H1 (cell line): ENCODE data around the gene PTPRG. TPM values are rescaled to one million over a fixed set of nuclear protein-coding genes. Genes with fewer than 3 reads are reported as not detected.

Experiments
- BCL11A ChIP-seq, 2 experiments: IDR thresholded peaks; one replicate each; pipeline ENCODE4 v1.6.1; 2011; ENCODE audit warnings: low read depth in 2 of 2, low read length in 2 of 2, mild to moderate bottlenecking in 2 of 2
- CBX5 ChIP-seq: fragments of 300-800, 300-1000 bp; sonication (generic); IDR thresholded peaks from 2 replicates; pipeline ENCODE4 v1.7.1; 2016; ENCODE audit warnings: antibody characterized with exemption, low read length, low read depth
- FOSL1 ChIP-seq: IDR thresholded peaks from 2 replicates; pipeline ENCODE4 v1.6.1; 2011; ENCODE audit warnings: mild to moderate bottlenecking, low read depth, low read length, moderate library complexity; ENCODE audit not compliant: insufficient read depth
- KDM1A ChIP-seq: fragments of 200-600, 300-600 bp; sonication (generic); IDR thresholded peaks from 2 replicates; pipeline ENCODE4 v1.7.1; 2016; ENCODE audit warnings: mild to moderate bottlenecking, low read length, borderline replicate concordance
- POLR2A ChIP-seq, 2 experiments: IDR thresholded peaks; 1 replicate in 1 of 2; 2 replicates in 1 of 2; pipeline ENCODE4 v1.6.1; 2011; ENCODE audit warnings: low read depth in 2 of 2, low read length in 2 of 2, mild to moderate bottlenecking in 2 of 2; ENCODE audit errors: control extremely low read depth in 1 of 2
- POU5F1 ChIP-seq: IDR thresholded peaks from 2 replicates; pipeline ENCODE4 v1.6.1; 2011; ENCODE audit warnings: low read depth, mild to moderate bottlenecking, low read length, moderate library complexity
- SIRT6 ChIP-seq: IDR thresholded peaks from one replicate; pipeline ENCODE4 v1.7.1; 2012; ENCODE audit warnings: low read length, inconsistent platforms
- SP1 ChIP-seq: IDR thresholded peaks from 2 replicates; pipeline ENCODE4 v1.6.1; 2011; ENCODE audit warnings: low read depth, low read length
- SP2 ChIP-seq: IDR thresholded peaks from 2 replicates; pipeline ENCODE4 v1.6.1; 2012; ENCODE audit warnings: mild to moderate bottlenecking, low read length, inconsistent platforms
- YY1 ChIP-seq: IDR thresholded peaks from 2 replicates; pipeline ENCODE4 v1.6.1; 2011; ENCODE audit warnings: low read depth, mild to moderate bottlenecking, low read length
- polyA plus RNA-seq, 7 experiments: library from polyadenylated mRNA; depleted of rRNA in 3 of 7; stranded (reverse) in 5 of 7; unstranded in 2 of 7; fragments of >200 nt in 5 of 7; fragments of 200-250 nt in 2 of 7; gene quantifications; 1 replicate in 5 of 7; 2 replicates in 1 of 7; 4 replicates in 1 of 7; pipeline versions ENCODE4 v1.2.1 to v1.2.3, GENCODE V29; 2011 to 2013; ENCODE audit warnings: missing spikeins in 2 of 7, mixed read lengths in 2 of 7
- total RNA-seq: library from RNA; stranded (reverse); fragmentation: NEBNext Ultra II Directional; extraction: Animal tissue kit (Norgen Biotek cat#: 25700); gene quantifications from 2 replicates; pipeline ENCODE4 v1.2.1, GENCODE V29; 2021
- TF ChIP-seq, protein P1 (sequence below): fragments of 300-600 bp; sonication (generic); IDR thresholded peaks from 2 replicates; pipeline ENCODE4 v1.7.1; 2012; ENCODE audit warnings: low read length, moderate library complexity, mild to moderate bottlenecking, inconsistent platforms; ENCODE audit not compliant: insufficient replicate concordance
- TF ChIP-seq, protein P2 (sequence below): IDR thresholded peaks from 2 replicates; pipeline ENCODE4 v1.6.1; 2012; ENCODE audit warnings: low read length, inconsistent platforms

The PTPRG gene
- total and polyA plus RNA-seq, 2 of the 8 experiments (the other 6 are each of a cell fraction or from before 2014, with no cell fraction given), result 23.3 to 96.2 TPM

DNA sequence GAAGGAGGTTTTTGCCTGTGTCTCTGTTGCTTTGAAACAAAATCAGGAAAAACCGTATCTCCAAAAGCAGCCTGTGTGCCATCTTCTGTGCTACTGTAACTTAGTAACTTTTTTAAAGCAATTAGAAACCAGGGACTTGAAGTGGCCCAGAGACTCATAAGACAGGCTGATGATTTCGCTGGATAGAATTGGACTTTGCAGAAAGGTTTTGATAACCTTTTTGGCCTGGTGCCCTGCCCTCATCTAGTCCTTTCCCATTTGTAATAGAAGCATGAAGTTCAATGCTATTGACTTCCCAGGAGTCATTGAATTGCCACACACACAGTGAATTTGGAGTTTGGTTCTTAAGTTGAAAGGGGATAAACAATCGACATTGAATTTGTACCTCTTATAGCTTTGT, 157.2 kb downstream of the PTPRG start (continued):
- TF ChIP-seq, protein P1, sequence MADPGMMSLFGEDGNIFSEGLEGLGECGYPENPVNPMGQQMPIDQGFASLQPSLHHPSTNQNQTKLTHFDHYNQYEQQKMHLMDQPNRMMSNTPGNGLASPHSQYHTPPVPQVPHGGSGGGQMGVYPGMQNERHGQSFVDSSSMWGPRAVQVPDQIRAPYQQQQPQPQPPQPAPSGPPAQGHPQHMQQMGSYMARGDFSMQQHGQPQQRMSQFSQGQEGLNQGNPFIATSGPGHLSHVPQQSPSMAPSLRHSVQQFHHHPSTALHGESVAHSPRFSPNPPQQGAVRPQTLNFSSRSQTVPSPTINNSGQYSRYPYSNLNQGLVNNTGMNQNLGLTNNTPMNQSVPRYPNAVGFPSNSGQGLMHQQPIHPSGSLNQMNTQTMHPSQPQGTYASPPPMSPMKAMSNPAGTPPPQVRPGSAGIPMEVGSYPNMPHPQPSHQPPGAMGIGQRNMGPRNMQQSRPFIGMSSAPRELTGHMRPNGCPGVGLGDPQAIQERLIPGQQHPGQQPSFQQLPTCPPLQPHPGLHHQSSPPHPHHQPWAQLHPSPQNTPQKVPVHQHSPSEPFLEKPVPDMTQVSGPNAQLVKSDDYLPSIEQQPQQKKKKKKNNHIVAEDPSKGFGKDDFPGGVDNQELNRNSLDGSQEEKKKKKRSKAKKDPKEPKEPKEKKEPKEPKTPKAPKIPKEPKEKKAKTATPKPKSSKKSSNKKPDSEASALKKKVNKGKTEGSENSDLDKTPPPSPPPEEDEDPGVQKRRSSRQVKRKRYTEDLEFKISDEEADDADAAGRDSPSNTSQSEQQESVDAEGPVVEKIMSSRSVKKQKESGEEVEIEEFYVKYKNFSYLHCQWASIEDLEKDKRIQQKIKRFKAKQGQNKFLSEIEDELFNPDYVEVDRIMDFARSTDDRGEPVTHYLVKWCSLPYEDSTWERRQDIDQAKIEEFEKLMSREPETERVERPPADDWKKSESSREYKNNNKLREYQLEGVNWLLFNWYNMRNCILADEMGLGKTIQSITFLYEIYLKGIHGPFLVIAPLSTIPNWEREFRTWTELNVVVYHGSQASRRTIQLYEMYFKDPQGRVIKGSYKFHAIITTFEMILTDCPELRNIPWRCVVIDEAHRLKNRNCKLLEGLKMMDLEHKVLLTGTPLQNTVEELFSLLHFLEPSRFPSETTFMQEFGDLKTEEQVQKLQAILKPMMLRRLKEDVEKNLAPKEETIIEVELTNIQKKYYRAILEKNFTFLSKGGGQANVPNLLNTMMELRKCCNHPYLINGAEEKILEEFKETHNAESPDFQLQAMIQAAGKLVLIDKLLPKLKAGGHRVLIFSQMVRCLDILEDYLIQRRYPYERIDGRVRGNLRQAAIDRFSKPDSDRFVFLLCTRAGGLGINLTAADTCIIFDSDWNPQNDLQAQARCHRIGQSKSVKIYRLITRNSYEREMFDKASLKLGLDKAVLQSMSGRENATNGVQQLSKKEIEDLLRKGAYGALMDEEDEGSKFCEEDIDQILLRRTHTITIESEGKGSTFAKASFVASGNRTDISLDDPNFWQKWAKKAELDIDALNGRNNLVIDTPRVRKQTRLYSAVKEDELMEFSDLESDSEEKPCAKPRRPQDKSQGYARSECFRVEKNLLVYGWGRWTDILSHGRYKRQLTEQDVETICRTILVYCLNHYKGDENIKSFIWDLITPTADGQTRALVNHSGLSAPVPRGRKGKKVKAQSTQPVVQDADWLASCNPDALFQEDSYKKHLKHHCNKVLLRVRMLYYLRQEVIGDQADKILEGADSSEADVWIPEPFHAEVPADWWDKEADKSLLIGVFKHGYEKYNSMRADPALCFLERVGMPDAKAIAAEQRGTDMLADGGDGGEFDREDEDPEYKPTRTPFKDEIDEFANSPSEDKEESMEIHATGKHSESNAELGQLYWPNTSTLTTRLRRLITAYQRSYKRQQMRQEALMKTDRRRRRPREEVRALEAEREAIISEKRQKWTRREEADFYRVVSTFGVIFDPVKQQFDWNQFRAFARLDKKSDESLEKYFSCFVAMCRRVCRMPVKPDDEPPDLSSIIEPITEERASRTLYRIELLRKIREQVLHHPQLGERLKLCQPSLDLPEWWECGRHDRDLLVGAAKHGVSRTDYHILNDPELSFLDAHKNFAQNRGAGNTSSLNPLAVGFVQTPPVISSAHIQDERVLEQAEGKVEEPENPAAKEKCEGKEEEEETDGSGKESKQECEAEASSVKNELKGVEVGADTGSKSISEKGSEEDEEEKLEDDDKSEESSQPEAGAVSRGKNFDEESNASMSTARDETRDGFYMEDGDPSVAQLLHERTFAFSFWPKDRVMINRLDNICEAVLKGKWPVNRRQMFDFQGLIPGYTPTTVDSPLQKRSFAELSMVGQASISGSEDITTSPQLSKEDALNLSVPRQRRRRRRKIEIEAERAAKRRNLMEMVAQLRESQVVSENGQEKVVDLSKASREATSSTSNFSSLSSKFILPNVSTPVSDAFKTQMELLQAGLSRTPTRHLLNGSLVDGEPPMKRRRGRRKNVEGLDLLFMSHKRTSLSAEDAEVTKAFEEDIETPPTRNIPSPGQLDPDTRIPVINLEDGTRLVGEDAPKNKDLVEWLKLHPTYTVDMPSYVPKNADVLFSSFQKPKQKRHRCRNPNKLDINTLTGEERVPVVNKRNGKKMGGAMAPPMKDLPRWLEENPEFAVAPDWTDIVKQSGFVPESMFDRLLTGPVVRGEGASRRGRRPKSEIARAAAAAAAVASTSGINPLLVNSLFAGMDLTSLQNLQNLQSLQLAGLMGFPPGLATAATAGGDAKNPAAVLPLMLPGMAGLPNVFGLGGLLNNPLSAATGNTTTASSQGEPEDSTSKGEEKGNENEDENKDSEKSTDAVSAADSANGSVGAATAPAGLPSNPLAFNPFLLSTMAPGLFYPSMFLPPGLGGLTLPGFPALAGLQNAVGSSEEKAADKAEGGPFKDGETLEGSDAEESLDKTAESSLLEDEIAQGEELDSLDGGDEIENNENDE, result no peak
- TF ChIP-seq CBX5 (no peak), KDM1A (no peak), POLR2A (IDR thresholded peaks at IDR 0.05; ENCODE audit: control extremely low read depth in 1 of 2, low read depth in 2 of 2, low read length in 2 of 2) (no peak), SIRT6 (no peak), BCL11A (IDR thresholded peaks at IDR 0.05; ENCODE audit: low read depth in 2 of 2, low read length in 2 of 2) (no peak), YY1 (no peak), SP1 (no peak), SP2 (no peak), POU5F1 (no peak), FOSL1 (no peak)
- TF ChIP-seq, protein P2, sequence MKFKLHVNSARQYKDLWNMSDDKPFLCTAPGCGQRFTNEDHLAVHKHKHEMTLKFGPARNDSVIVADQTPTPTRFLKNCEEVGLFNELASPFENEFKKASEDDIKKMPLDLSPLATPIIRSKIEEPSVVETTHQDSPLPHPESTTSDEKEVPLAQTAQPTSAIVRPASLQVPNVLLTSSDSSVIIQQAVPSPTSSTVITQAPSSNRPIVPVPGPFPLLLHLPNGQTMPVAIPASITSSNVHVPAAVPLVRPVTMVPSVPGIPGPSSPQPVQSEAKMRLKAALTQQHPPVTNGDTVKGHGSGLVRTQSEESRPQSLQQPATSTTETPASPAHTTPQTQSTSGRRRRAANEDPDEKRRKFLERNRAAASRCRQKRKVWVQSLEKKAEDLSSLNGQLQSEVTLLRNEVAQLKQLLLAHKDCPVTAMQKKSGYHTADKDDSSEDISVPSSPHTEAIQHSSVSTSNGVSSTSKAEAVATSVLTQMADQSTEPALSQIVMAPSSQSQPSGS, result no peak
